HepG2 (cell line): ENCODE measurements around the gene ATP8A1. TPM values are rescaled to one million over a fixed set of nuclear protein-coding genes. Genes with fewer than 3 reads are reported as not detected.
"Not testable (repeated sequence)": the region's sequence is repeated elsewhere in the genome, so short reads cannot be mapped to it uniquely, and the experiment has no call there.

Experiments
- ATAC-seq: fragments of 200-7000 bp; cut with Tn5 transposase; 3 replicates; pipeline ENCODE4 v1.9.1; 2020; ENCODE audit warnings: mild to moderate bottlenecking, moderate library complexity
- BruUV-seq: library from RNA; stranded (reverse); fragments of 400-500 nt; replicated peaks from 2 replicates; lab custom pipeline; 2021; lab: Mats Ljungman, UMichigan
- CTCF ChIA-PET: fragments of 300-600 bp; formaldehyde crosslinking; extraction: SDS; loops from one replicate; lab custom pipeline; 2021; ENCODE audit warnings: low total read pairs, inconsistent platforms, low intra/inter-chr PET ratio; lab: Yijun Ruan, JAX
- POLR2A ChIA-PET: fragments of 350-600 bp; sonication (Branson Sonifier 250); formaldehyde crosslinking; loops from one replicate; lab custom pipeline; 2020; ENCODE audit warnings: antibody characterized with exemption, inconsistent platforms; lab: Yijun Ruan, JAX
- DNase-seq: peaks from one replicate; pipeline ENCODE4 v3.0.0-alpha.2; 2015; ENCODE audit warnings: low spot score
- FAIRE-seq: peaks from 3 replicates; lab custom pipeline; 2011; peaks lifted over from hg19 to GRCh38; lab: Jason Lieb, UNC
- H2AFZ ChIP-seq: one replicate; pipeline ENCODE4 v1.6.1; 2011; ENCODE audit warnings: low read length, inconsistent platforms
- H3K27ac ChIP-seq: fragments of 300-600 bp; 3 replicates; pipeline ENCODE4 v1.8.0; 2011; ENCODE audit warnings: mixed run types, mild to moderate bottlenecking, mixed read lengths, low read length, inconsistent platforms; ENCODE audit not compliant: insufficient read depth; ENCODE audit errors: extremely low read length
- H3K27me3 ChIP-seq, 2 experiments: fragments of 200-600 bp in 1 of 2; 2 replicates in 1 of 2; 3 replicates in 1 of 2; pipeline versions ENCODE4 v1.6.0 to v1.8.0; 2011; ENCODE audit warnings: low read length in 2 of 2, mild to moderate bottlenecking in 2 of 2, moderate library complexity in 2 of 2, inconsistent platforms in 1 of 2; ENCODE audit not compliant: insufficient read depth in 2 of 2, control insufficient read depth in 1 of 2
- H3K36me3 ChIP-seq, 2 experiments: fragments of 200-600 bp in 1 of 2; replicated peaks in 1 of 2; 2 replicates in 1 of 2; 3 replicates in 1 of 2; pipeline versions ENCODE4 v1.5.1 to v1.8.0; 2011; ENCODE audit warnings: low read length in 2 of 2, inconsistent platforms in 1 of 2; ENCODE audit not compliant: insufficient read depth in 2 of 2, control insufficient read depth in 1 of 2
- H3K4me1 ChIP-seq: 2 replicates; pipeline ENCODE4 v1.5.1; 2012; ENCODE audit warnings: low read length, inconsistent platforms; ENCODE audit not compliant: insufficient read depth
- H3K4me2 ChIP-seq: 2 replicates; pipeline ENCODE4 v1.6.0; 2011; ENCODE audit warnings: low read depth, low read length, inconsistent platforms
- H3K4me3 ChIP-seq, 3 experiments: fragments of 200-600 bp in 1 of 3; sonication (generic), shearing (Covaris generic) in 1 of 3; replicated peaks in 1 of 3; 2 replicates each; pipeline ENCODE4 v1.5.1; 2011 to 2016; ENCODE audit warnings: low read length in 3 of 3, inconsistent platforms in 2 of 3, low read depth in 2 of 3, mild to moderate bottlenecking in 2 of 3, control low read depth in 1 of 3, mixed read lengths in 1 of 3; ENCODE audit not compliant: insufficient read depth in 1 of 3
- H3K79me2 ChIP-seq: one replicate; pipeline ENCODE4 v1.6.1; 2011; ENCODE audit warnings: low read length, inconsistent platforms; ENCODE audit not compliant: insufficient read depth
- H3K9ac ChIP-seq: 2 replicates; pipeline ENCODE4 v1.6.0; 2011; ENCODE audit warnings: mild to moderate bottlenecking, low read depth, low read length, inconsistent platforms; ENCODE audit not compliant: insufficient read depth
- H3K9me3 ChIP-seq: 2 replicates; pipeline ENCODE4 v1.5.1; 2012; ENCODE audit warnings: mild to moderate bottlenecking, low read length
- H4K20me1 ChIP-seq: 2 replicates; pipeline ENCODE4 v1.6.0; 2011; ENCODE audit warnings: inconsistent platforms, mild to moderate bottlenecking, low read length, moderate library complexity; ENCODE audit not compliant: insufficient read depth
- CHD2 ChIP-seq: IDR thresholded peaks from 2 replicates; pipeline ENCODE4 v1.6.1; 2011; ENCODE audit warnings: low read depth, low read length, improper control_type of control experiment
- FOXA1 ChIP-seq, 2 experiments: fragments of 450-650 bp in 1 of 2; sonication (generic) in 1 of 2; formaldehyde crosslinking in 1 of 2; IDR thresholded peaks; 2 replicates each; pipeline versions ENCODE4 v1.4.0 to v1.6.1; 2016 to 2020; ENCODE audit warnings: missing genetic modification reagents in 1 of 2
- FOXA3 ChIP-seq: IDR thresholded peaks from 2 replicates; pipeline ENCODE4 v1.6.1; 2016; ENCODE audit warnings: missing genetic modification reagents, missing compliant biosample characterization
- GABPB1 ChIP-seq: IDR thresholded peaks from 2 replicates; pipeline ENCODE4 v1.6.1; 2016; ENCODE audit warnings: mild to moderate bottlenecking, missing genetic modification reagents, moderate library complexity, missing compliant biosample characterization
- KLF9 ChIP-seq: IDR thresholded peaks from 2 replicates; pipeline ENCODE4 v1.6.1; 2016; ENCODE audit warnings: low read depth
- NR3C1 ChIP-seq: sonication (generic); formaldehyde crosslinking; IDR thresholded peaks from 2 replicates; pipeline ENCODE4 v1.4.0; 2020; ENCODE audit warnings: missing genetic modification reagents
- PAF1 ChIP-seq: IDR thresholded peaks from 2 replicates; pipeline ENCODE4 v1.6.1; 2016; ENCODE audit warnings: missing genetic modification reagents, missing compliant biosample characterization
- POLR2A ChIP-seq, 2 experiments: IDR thresholded peaks; 2 replicates each; pipeline ENCODE4 v1.6.1; 2011; ENCODE audit warnings: low read depth in 2 of 2, low read length in 2 of 2, mild to moderate bottlenecking in 1 of 2, moderate library complexity in 1 of 2; ENCODE audit not compliant: insufficient read depth in 1 of 2
- POLR2G ChIP-seq: fragments of 200-400 bp; formaldehyde crosslinking; IDR thresholded peaks from 2 replicates; pipeline ENCODE4 v1.6.1; 2018; ENCODE audit warnings: mild to moderate bottlenecking, low read depth, low read length, moderate library complexity
- PPARG ChIP-seq: conservative IDR thresholded peaks from 2 replicates; pipeline ENCODE4 v1.6.1; 2016; ENCODE audit warnings: missing biosample characterization, missing genetic modification reagents
- SALL1 ChIP-seq: sonication (generic); formaldehyde crosslinking; IDR thresholded peaks from 2 replicates; pipeline ENCODE4 v1.8.0; 2022; ENCODE audit warnings: mild to moderate bottlenecking, missing genetic modification reagents
- TRIM22 ChIP-seq: fragments of 450-650 bp; IDR thresholded peaks from 2 replicates; pipeline ENCODE4 v1.6.1; 2017
- ZFP91 ChIP-seq: sonication (generic); formaldehyde crosslinking; IDR thresholded peaks from 2 replicates; pipeline ENCODE4 v1.9.0; 2022; ENCODE audit warnings: missing genetic modification reagents, mild to moderate bottlenecking, borderline replicate concordance
- ZNF275 ChIP-seq: sonication (generic); formaldehyde crosslinking; IDR thresholded peaks from 2 replicates; pipeline ENCODE4 v1.8.0; 2022; ENCODE audit warnings: missing genetic modification reagents, mild to moderate bottlenecking, inconsistent platforms, borderline replicate concordance
- ZNF292 ChIP-seq: sonication (generic); formaldehyde crosslinking; IDR thresholded peaks from 2 replicates; pipeline ENCODE4 v1.8.1; 2022; ENCODE audit warnings: mild to moderate bottlenecking, low read depth, missing genetic modification reagents, borderline replicate concordance
- ZNF562 ChIP-seq: sonication (generic); formaldehyde crosslinking; IDR thresholded peaks from 2 replicates; pipeline ENCODE4 v1.8.0; 2022; ENCODE audit warnings: missing genetic modification reagents, borderline replicate concordance
- ZNF564 ChIP-seq: sonication (generic); formaldehyde crosslinking; IDR thresholded peaks from 2 replicates; pipeline ENCODE4 v1.8.1; 2023; ENCODE audit warnings: mild to moderate bottlenecking, missing genetic modification reagents
- ZNF7 ChIP-seq: IDR thresholded peaks from 2 replicates; pipeline ENCODE4 v1.6.1; 2016; ENCODE audit warnings: missing biosample characterization, missing genetic modification reagents
- WGBS: methylation state at CpG from one replicate; pipeline ENCODE4 v1.1.6; 2017; ENCODE audit warnings: low lambda C conversion rate; 5-methylcytosine and 5-hydroxymethylcytosine counted together
- in situ Hi-C: cut with HindIII; loops from 2 replicates; pipeline ENCODE4 v1.10.0; 2017; ENCODE audit warnings: low pct_unique_long_range_greater_than_20kb; ENCODE audit not compliant: extremely low pct_ligation_motif_present
- intact Hi-C: fragments of 100-400 bp; cut with micrococcal nuclease; formaldehyde crosslinking; loops from one replicate; pipeline ENCODE4 v1.10.0; 2022; ENCODE audit not compliant: unreplicated experiment
- polyA plus RNA-seq, 8 experiments: library from polyadenylated mRNA; depleted of rRNA in 3 of 8; stranded (reverse) in 7 of 8; unstranded in 1 of 8; fragments of >200 nt; fragmentation: Illumina TruSeq in 4 of 8; extraction: Trizol in 4 of 8; gene quantifications; 2 replicates each; pipeline versions ENCODE4 v1.2.1 to v1.2.3, GENCODE V29; 2011 to 2016; ENCODE audit warnings: low read depth in 4 of 8, missing spikeins in 1 of 8, mixed read lengths in 1 of 8; ENCODE audit not compliant: insufficient read depth in 1 of 8
- total RNA-seq, 5 experiments: library from RNA; depleted of rRNA; stranded (reverse); fragments of >200 nt; fragmentation: Illumina TruSeq; extraction: Trizol; gene quantifications; 2 replicates each; pipeline ENCODE4 v1.2.3, GENCODE V29; 2016; ENCODE audit warnings: low read depth in 1 of 5
- TF ChIP-seq, protein P1 (sequence below): sonication (generic); formaldehyde crosslinking; IDR thresholded peaks from 2 replicates; pipeline ENCODE4 v1.4.0; 2020; ENCODE audit warnings: missing genetic modification reagents, borderline replicate concordance

ATP8A1 gene
- total and polyA plus RNA-seq, 2 of the 13 experiments (the other 11 are each of a cell fraction or from before 2014, with no cell fraction given) = 1.7 to 6.2 TPM

- TF ChIP-seq, protein P1, sequence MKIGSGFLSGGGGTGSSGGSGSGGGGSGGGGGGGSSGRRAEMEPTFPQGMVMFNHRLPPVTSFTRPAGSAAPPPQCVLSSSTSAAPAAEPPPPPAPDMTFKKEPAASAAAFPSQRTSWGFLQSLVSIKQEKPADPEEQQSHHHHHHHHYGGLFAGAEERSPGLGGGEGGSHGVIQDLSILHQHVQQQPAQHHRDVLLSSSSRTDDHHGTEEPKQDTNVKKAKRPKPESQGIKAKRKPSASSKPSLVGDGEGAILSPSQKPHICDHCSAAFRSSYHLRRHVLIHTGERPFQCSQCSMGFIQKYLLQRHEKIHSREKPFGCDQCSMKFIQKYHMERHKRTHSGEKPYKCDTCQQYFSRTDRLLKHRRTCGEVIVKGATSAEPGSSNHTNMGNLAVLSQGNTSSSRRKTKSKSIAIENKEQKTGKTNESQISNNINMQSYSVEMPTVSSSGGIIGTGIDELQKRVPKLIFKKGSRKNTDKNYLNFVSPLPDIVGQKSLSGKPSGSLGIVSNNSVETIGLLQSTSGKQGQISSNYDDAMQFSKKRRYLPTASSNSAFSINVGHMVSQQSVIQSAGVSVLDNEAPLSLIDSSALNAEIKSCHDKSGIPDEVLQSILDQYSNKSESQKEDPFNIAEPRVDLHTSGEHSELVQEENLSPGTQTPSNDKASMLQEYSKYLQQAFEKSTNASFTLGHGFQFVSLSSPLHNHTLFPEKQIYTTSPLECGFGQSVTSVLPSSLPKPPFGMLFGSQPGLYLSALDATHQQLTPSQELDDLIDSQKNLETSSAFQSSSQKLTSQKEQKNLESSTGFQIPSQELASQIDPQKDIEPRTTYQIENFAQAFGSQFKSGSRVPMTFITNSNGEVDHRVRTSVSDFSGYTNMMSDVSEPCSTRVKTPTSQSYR = peak; percentile 87
- TF ChIP-seq ZFP91 (CRISPR knock-in tag) (0 out of 2 replicates have a peak, but pooled peaks have one; percentile 23), SALL1 (peak; percentile 54; the same call in 1 of the 2 replicates), FOXA1 (CRISPR knock-in tag; IDR thresholded peaks at IDR 0.05) (peak; percentile 30; the same call in 1 of the 2 replicates), ZNF292 (CRISPR knock-in tag) (0 out of 2 replicates have a peak, but pooled peaks have one; percentile 27), FOXA3 (CRISPR knock-in tag) (peak; percentile 26; the same call in 1 of the 2 replicates), GABPB1 (CRISPR knock-in tag) (peak; percentile 43)
- not testable (repeated sequence) for TF ChIP-seq FOXA1 (IDR thresholded peaks at IDR 0.05)
- TF ChIP-seq, all 625 proteins: peak for 11; not testable (repeated sequence) for 614
Measured at GRCh38 chr4:42701780-42702179, 44.9 kb upstream of the ATP8A1 start (continued).

DNA sequence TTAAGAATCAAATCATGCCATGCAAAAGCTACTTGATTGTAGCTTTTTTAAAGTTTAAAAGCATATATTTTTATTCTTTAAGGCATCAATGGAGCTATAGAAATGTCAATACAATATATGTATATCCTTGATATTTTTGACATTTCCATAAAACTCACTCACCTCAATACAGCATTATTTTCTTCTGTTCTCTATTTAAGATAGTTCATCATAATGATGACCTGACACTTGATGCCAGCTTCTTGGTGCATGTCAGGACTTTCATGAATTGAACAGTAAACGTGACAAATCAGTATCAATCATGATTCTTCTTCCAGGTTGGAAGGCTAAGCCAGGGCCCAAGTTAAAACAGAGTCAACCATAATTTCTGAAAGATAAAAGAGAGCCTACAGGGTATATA, 33.6 kb upstream of the ATP8A1 start:
- intact Hi-C loops = no loop called here
- 0% methylated on average over 1 of the region's 1 CpG for WGBS
- CTCF ChIA-PET = no interaction called here
- TF ChIP-seq PPARG (CRISPR knock-in tag) (no peak), KLF9 (no peak), ZNF564 (no peak), POLR2G (no peak), TRIM22 (no peak), NR3C1 (CRISPR knock-in tag) (no peak), ZNF562 (CRISPR knock-in tag) (no peak), CHD2 (no peak), ZNF7 (CRISPR knock-in tag) (no peak), PAF1 (CRISPR knock-in tag) (no peak), ZNF275 (no peak), POLR2A (IDR thresholded peaks at IDR 0.05; ENCODE audit: insufficient read depth in 1 of 2, low read depth in 2 of 2, low read length in 2 of 2) (no peak)

More for the DNA sequence above, 33.6 kb upstream of the ATP8A1 start:
- Histone ChIP-seq H2AFZ (no peak overlapping the region), H3K9ac (no peak overlapping the region), H3K79me2 (no peaks in the 10 kb centered on the region), H3K4me3 (no peak overlapping the region), H3K36me3 (no peaks in the 10 kb centered on the region), H3K27ac (no peak overlapping the region), H3K27me3 (no peaks in the 10 kb centered on the region), H3K4me1 (no peaks in the 10 kb centered on the region), H3K9me3 (no peaks in the 10 kb centered on the region), H4K20me1 (no peaks in the 10 kb centered on the region), H3K4me2 (no peak overlapping the region)
- no peak for FAIRE-seq
- POLR2A ChIA-PET = no interaction called here
- ATAC-seq = no peak
- BruUV-seq = no TSS peak
- DNase-seq = no peak
- in situ Hi-C loops = no loop called here
